Spleen (tissue), 7 donors: ENCODE measurements around the gene BANF2.

Experiments used
- CTCF ChIP-seq, 11 experiments: fragments of 200-600 bp in 7 of 11; fragments of 450-650 bp in 4 of 11; sonication (generic) in 4 of 11; IDR thresholded peaks in 8 of 11; conservative IDR thresholded peaks in 3 of 11; 1 replicate in 7 of 11; 2 replicates in 4 of 11; pipeline versions ENCODE4 v1.4.0 to v1.8.0; 2016 to 2021; ENCODE audit warnings: antibody characterized with exemption in 11 of 11, inconsistent platforms in 4 of 11, mild to moderate bottlenecking in 1 of 11
- POLR2AphosphoS5 ChIP-seq, 3 donors: sonication (generic); formaldehyde crosslinking; IDR thresholded peaks; one replicate each; pipeline ENCODE4 v1.5.1; 2017; ENCODE audit warnings: antibody characterized with exemption in 3 of 3
- donor health status: DM: no; HTN: no; CAD: no; lungs with moderate emphysema.
- donor health status: DM: no; HTN: no; CAD: no.
- donor health status: DM: no; HTN: no; CAD: no.

DNA sequence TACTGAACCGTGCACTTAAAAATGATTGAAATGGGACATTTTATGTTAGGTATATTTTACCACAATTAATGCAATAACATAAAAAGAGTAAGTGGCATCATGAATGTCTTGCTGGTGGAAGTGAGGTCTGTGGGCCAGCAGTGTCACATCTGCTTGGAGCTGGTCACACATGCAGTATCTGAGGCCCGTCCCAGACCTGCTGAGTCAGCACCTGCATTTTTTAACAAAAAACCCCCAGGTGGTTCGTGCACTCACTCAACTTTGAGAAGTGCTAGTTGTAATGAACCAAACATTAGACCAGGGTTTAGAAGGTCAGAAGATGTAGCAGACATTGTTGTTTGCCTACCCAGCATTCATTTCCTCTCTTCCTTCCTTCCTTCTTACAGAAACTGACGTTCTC lies 21.0 kb downstream of the BANF2 start:
- TF ChIP-seq CTCF (IDR thresholded peaks at IDR 0.05 in 8 of 11, conservative IDR thresholded peaks at IDR 0.05 in 3 of 11) (no peak), POLR2AphosphoS5 (IDR thresholded peaks at IDR 0.05) (no peak)
